ENCODE measurements around the gene NEK7.
"Not testable (repeated sequence)": the region's sequence is repeated elsewhere in the genome, so short reads cannot be mapped to it uniquely, and the experiment has no call there.

NEK7 gene

DNA sequence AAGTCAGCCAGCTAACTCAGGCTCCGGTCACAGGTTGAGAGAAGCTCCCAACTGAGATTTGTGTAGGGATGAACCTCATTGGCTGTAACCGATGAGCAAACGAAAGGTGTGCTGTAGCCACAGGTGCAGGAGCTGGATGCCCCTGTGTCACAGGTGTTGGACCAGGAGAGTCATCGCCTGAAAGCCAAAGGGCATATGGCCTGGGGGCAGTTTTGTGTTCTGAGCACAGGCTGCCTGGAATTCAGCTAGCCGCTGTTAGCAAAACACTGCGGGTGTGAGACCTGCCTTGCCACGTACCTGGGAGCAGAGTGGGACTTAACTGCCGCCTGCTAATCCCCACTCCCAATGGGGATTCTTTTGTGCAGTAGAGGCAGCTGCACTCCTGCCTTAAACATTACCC is 55.3 kb downstream of the NEK7 start:
- no peak for DNase-seq

- no peak for DNase-seq
Measured at GRCh38 chr1:198212675-198213074, 55.9 kb downstream of the NEK7 start.

DNA sequence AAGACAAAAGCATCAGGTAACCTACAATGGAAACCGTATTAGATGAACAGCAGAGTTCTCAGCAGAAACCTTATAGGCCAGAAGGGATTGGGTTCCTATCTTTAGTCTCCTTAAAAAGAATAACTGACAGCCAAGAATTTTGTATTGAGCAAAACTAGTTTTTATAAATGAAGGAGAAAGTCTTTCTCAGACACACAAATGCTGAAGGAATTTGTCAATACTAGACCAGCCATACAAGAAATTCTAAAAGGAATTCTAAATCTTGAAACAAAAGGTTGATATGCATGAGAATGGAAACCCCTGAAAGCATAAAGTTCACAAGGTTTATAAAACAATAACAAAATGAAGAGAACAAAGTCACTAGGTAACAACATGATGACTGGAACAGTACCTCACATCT is 58.1 kb downstream of the NEK7 start:
- DNase-seq, result no peak

DNA sequence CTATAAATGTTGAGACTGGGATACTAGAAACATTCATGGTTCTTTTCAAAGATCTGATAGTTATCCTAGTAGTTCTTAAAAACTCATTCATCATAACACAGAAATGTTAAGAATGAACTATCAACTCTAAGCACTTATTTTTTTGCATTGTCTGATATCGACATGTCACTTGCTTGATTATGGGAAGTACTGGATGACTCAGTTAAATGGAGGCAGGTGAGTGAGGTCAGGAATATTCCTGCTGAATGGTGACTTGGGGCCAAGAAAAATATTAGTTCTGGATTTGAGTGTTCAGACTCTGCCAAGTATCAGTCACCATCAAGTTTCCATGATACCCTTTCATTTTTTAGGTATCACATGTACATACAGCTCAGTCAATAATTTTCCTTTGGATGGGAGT is 63.6 kb downstream of the NEK7 start:
- DNase-seq, result no peak

GRCh38 chr1:198227010-198227409 is 70.2 kb downstream of the NEK7 start:
- not testable (repeated sequence) for DNase-seq

DNA sequence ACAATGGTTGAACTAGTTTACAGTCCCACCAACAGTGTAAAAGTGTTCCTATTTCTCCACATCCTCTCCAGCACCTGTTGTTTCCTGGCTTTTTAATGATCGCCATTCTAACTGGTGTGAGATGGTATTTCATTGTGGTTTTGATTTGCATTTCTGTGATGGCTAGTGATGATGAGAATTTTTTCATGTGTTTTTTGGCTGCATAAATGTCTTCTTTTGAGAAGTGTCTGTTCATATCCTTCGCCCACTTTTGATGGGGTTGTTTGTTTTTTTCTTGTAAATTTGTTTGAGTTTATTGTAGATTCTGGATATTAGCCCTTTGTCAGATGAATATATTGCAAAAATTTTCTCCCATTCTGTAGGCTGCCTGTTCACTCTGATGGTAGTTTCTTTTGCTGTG is 70.7 kb downstream of the NEK7 start:
- DNase-seq, result not testable (repeated sequence)

GRCh38 chr1:198228925-198229324 is 72.1 kb downstream of the NEK7 start:
- DNase-seq, result no peak

DNA sequence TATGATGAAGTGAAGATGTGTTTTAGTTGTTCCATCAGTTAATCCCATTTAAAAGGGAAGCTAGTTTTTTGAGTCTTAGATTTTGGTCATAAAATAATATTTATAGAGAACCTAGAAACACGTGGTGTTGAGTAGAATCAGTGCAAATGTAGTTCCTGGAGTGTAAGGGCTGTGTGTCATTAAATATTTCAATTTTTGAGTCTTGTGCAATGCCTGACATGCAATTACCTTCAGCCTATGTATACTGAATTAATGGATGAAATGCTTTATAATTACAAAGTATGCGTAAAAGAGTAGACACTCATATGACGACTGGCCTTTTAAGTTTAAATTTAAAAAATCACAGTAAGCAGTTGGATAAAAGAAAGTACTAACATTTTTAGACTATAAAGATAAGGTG is 75.0 kb downstream of the NEK7 start:
- DNase-seq, result no peak

DNA sequence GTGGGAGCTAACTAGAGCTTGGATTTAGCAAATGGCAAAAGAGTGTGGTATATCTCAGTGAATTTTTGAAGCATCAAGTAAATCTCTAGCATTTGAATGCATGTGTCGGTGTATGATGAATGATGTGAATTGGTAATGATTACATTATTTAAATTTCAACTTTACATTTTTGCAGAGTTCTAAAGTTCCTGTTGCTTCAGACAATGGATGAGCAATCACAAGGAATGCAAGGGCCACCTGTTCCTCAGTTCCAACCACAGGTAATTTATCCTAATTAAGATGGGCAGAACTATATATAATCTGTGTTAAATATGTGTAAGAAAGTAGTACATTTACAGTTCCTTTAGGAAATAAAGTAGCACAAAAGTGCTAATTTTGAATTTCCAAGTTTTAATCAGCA is 75.6 kb downstream of the NEK7 start:
- DNase-seq, result no peak

- no peak for DNase-seq
Measured at GRCh38 chr1:198232940-198233675, 76.3 kb downstream of the NEK7 start.

DNA sequence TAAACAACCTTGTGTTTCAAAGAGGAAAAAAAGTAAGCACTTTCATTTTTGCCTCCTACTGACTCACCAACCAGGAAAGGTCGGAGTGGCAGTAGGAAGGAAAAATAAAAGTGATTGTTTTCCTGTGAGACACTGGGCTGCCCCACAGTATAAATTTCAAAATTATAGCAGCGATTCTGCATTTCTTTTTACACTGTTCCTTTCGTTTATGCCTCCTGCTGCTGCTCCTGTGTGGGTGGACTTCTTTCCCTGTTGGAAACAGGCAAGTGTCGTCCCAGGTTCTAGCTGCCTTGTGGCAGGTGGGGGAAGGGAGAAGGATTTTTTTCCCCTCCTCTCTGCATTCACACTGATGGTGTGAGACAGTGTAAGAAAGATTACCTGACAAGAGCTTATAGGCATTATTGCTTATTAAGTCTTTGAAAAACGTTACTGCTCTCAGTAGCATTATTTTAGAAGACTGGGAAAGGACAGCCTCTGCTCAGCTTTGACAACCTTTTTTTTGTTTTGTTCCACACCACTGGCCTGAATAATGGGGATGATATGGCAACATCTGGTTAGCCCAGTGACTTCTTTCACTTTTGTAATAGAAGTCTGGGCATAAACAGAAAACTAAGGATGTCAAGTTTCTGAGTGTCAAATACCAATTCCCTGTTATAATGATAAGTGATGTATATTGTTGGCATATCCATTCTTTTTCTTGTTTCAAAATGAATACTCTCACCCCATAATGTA is 77.9 kb downstream of the NEK7 start:
- DNase-seq, result no peak

GRCh38 chr1:198238121-198238520 is 81.3 kb downstream of the NEK7 start:
- DNase-seq, result no peak

GRCh38 chr1:198241553-198241952 is 84.8 kb downstream of the NEK7 start:
- DNase-seq, result no peak

DNA sequence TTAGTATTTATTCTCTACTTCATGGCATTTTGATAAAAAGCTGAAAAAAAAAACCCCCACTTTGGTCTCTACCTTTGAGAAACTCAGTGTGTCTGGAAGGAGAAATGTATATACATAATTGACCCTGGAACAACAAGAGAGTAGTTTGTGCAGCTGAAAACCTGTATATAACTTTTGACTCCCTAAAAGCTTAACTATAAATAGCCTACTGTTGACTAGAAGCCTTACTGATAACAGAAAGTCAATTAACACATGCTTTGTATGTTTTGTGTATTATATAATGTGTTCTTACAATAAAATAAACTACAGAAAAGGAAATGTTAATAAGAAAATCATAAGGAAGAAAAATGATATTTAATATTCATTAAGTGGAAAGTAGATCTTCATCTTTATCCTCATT is 88.0 kb downstream of the NEK7 start:
- no peak for DNase-seq

GRCh38 chr1:198245379-198245778 is 88.6 kb downstream of the NEK7 start:
- DNase-seq, result no peak

GRCh38 chr1:198246337-198246736 is 89.5 kb downstream of the NEK7 start:
- DNase-seq, result no peak

GRCh38 chr1:198253259-198253658 is 96.5 kb downstream of the NEK7 start:
- no peak for DNase-seq

DNA sequence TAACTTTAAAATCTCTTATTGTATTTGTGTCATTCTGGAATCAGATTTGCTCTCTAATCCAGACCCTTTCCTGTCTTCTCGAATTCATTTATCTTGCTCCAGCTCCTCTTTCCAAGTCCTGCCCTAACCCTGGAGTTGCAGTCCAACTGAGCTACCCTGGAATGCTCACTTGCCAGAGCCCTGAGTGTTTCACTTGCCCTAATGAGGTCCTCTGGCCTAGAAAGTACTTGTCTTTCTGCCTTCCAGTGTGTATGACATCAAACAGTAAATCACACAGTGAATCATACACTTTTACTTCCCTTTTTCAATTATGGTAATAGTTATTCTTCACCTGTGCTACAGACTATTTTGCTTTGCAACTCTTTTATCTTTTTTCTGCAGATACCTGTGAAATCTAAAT is 96.9 kb downstream of the NEK7 start:
- no peak for DNase-seq

- DNase-seq, result no peak
Measured at GRCh38 chr1:198254521-198254920, 97.7 kb downstream of the NEK7 start.

DNA sequence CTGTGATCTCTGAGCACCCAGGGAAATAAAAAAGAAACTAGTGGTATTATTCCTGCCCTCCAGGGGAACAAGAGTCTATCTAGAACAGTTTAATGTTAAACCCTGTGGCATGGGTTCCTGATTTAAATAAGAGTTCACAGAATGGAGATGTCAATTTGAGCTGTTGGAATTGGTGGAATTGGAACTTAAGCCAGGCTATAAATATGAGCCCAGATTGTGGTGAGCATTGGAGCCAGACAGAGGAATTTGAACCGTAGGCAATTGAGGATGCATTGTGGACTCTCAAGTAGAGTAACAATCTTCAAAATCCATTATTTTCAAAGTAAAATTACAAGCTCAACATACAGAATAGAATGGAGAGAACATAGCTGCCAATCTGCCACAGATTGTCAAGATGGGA is 98.2 kb downstream of the NEK7 start:
- no peak for DNase-seq

GRCh38 chr1:198255784-198256183 is 99.0 kb downstream of the NEK7 start:
- no peak for DNase-seq

- DNase-seq, result no peak
Measured at GRCh38 chr1:198258491-198258890, 101.7 kb downstream of the NEK7 start.

- DNase-seq, result no peak
Measured at GRCh38 chr1:198259333-198260074, 102.7 kb downstream of the NEK7 start.

- no peak for DNase-seq
Measured at GRCh38 chr1:198261886-198262285, 105.1 kb downstream of the NEK7 start.

All from stimulated activated CD4-positive, alpha-beta T cell treated with anti-CD3 and anti-CD28 coated beads, Interleukin-4, amount 100 ng/mL, for 1 hour (primary cell).